Spinal cord (tissue), 10 donors: ENCODE data around the gene DECR2. TPM values are rescaled to one million over a fixed set of nuclear protein-coding genes. Genes with fewer than 3 reads are reported as not detected.

Source experiments
- DNase-seq, 6 donors: peaks; one replicate each; pipeline versions ENCODE4 v3.0.0 to v3.0.0-alpha.2; 2013 to 2015; ENCODE audit warnings: low spot score in 6 of 6, low read depth in 4 of 6
- H3K27ac ChIP-seq: one replicate; pipeline ENCODE4 v1.5.1; 2013; ENCODE audit warnings: low read depth, low read length, control low read depth
- H3K27me3 ChIP-seq: one replicate; pipeline ENCODE4 v1.6.1; 2013; ENCODE audit warnings: low read length; ENCODE audit not compliant: control insufficient read depth, insufficient read depth
- H3K36me3 ChIP-seq: one replicate; pipeline ENCODE4 v1.6.1; 2013; ENCODE audit warnings: low read length; ENCODE audit not compliant: control insufficient read depth, insufficient read depth
- H3K4me1 ChIP-seq: one replicate; pipeline ENCODE4 v1.6.1; 2013; ENCODE audit warnings: low read length; ENCODE audit not compliant: control insufficient read depth, insufficient read depth
- H3K4me3 ChIP-seq: one replicate; pipeline ENCODE4 v1.5.1; 2013; ENCODE audit warnings: low read depth, low read length, control low read depth
- H3K9me3 ChIP-seq: one replicate; pipeline ENCODE4 v1.6.1; 2013; ENCODE audit warnings: low read length; ENCODE audit not compliant: control insufficient read depth, insufficient read depth
- WGBS: methylation state at CpG from one replicate; pipeline ENCODE4 v1.1.5; 2013; ENCODE audit warnings: missing lambda C conversion rate; ENCODE audit not compliant: insufficient coverage; 5-methylcytosine and 5-hydroxymethylcytosine counted together
- polyA plus RNA-seq, 2 donors: library from polyadenylated mRNA; unstranded; fragments of 120-200 nt; gene quantifications; one replicate each; pipeline ENCODE4 v1.2.1, GENCODE V29; 2013; ENCODE audit not compliant: insufficient read length in 2 of 2
- total RNA-seq, 2 donors: library from RNA; depleted of rRNA in 1 of 2; stranded (reverse); fragments of 120-200 nt in 1 of 2; fragments of >200 nt in 1 of 2; gene quantifications; one replicate each; pipeline versions ENCODE4 v1.2.3 to v1.2.4, GENCODE V29; 2013 to 2014
- donor health status: healthy.

DECR2 gene
- total and polyA plus RNA-seq, 4 donors: 5.1 to 27.7 (median 17.1) TPM

- WGBS: 35% methylated on average over 2 of the region's 10 CpGs
- Histone ChIP-seq H3K4me1 (peaks cover 45% of the 10 kb centered on the region), H3K27me3 (no peaks in the 10 kb centered on the region), H3K36me3 (peaks cover 14% of the 10 kb centered on the region), H3K4me3 (peak overlapping the region; percentile 71), H3K27ac (no peak overlapping the region), H3K9me3 (no peaks in the 10 kb centered on the region)
- DNase-seq: no peak
These were observed 25.6 kb downstream of the DECR2 start for GRCh38 chr16:427250-427649.

DNA sequence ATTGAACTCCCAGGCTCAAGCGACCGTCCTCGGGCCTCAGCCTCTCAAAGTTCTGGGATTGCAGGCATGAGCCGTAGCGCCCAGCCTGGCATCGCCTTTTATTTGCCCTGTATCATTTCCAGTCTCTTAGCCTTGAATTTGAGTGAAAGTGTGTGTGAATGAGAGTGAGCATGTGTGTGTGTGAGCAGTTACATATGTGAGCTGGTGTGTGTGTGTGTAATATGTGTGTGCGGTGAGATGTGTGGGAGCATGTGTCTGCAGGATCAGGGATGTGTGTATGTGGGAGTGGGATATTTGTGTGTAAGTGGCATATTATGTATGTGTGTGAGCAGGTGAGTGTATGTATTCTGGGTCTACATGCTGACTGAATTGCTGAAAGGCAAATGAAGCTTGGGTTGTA, 29.2 kb downstream of the DECR2 start:
- Histone ChIP-seq H3K27me3 (no peaks in the 10 kb centered on the region), H3K36me3 (peaks cover 30% of the 10 kb centered on the region), H3K27ac (no peak overlapping the region), H3K4me3 (no peak overlapping the region), H3K4me1 (peaks cover 26% of the 10 kb centered on the region), H3K9me3 (no peaks in the 10 kb centered on the region)
- WGBS: 91% methylated on average over 7 of the region's 7 CpGs
- DNase-seq: no peak

GRCh38 chr16:440627-441026, 38.9 kb downstream of the DECR2 start:
- no peak overlapping the region for H3K4me3 ChIP-seq
- peaks cover 22% of the 10 kb centered on the region for H3K36me3 ChIP-seq
- no peaks in the 10 kb centered on the region for H3K27me3 ChIP-seq
- H3K9me3 ChIP-seq: no peaks in the 10 kb centered on the region
- WGBS: 71% methylated on average over 1 of the region's 6 CpGs
- no peak overlapping the region for H3K27ac ChIP-seq
- H3K4me1 ChIP-seq: peaks cover 14% of the 10 kb centered on the region
- no peak for DNase-seq

GRCh38 chr16:441447-441846, 39.8 kb downstream of the DECR2 start:
- Histone ChIP-seq H3K4me3 (no peak overlapping the region), H3K4me1 (peaks cover 19% of the 10 kb centered on the region), H3K9me3 (no peaks in the 10 kb centered on the region), H3K36me3 (peaks cover 21% of the 10 kb centered on the region), H3K27ac (no peak overlapping the region), H3K27me3 (no peaks in the 10 kb centered on the region)
- no peak for DNase-seq
- 61% methylated on average over 5 of the region's 6 CpGs for WGBS

- Histone ChIP-seq H3K27me3 (no peaks in the 10 kb centered on the region), H3K27ac (peak overlapping the region; percentile 15), H3K36me3 (peaks cover 21% of the 10 kb centered on the region), H3K9me3 (no peaks in the 10 kb centered on the region), H3K4me1 (peaks cover 19% of the 10 kb centered on the region), H3K4me3 (no peak overlapping the region)
- WGBS: 20% methylated on average over 1 of the region's 6 CpGs
- peak in 1 of 6 donors; percentile 55 for DNase-seq
These were observed 41.3 kb downstream of the DECR2 start for GRCh38 chr16:442976-443375.

- no peaks in the 10 kb centered on the region for H3K9me3 ChIP-seq
- no peak overlapping the region for H3K27ac ChIP-seq
- 63% methylated on average over 3 of the region's 10 CpGs for WGBS
These were observed 42.3 kb downstream of the DECR2 start for GRCh38 chr16:444027-444426.

DNA sequence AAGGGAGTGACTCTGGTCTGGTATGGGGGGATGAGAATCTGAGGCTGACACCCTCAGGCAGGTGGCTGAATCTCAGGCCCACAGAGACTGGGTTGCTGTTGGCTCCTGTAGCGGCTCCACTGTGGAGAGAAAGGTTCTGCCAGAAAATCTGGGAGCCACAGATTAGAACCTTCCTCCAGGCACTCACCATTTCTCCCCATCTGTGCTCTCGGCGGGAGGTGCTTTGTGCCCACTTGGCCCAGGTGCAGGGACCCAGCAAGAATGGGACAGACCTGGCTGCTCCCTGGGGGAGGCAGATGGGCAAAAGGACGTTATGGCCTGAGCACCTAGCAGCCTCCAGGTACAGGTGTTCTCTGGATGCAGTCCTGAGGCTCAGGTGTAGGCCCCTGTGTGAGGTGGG, 43.9 kb downstream of the DECR2 start:
- no peak for DNase-seq
- Histone ChIP-seq H3K4me1 (peaks cover 28% of the 10 kb centered on the region), H3K9me3 (no peaks in the 10 kb centered on the region), H3K36me3 (peaks cover 15% of the 10 kb centered on the region), H3K4me3 (no peak overlapping the region), H3K27me3 (no peaks in the 10 kb centered on the region), H3K27ac (no peak overlapping the region)
- 78% methylated on average over 3 of the region's 4 CpGs for WGBS

More at GRCh38 chr16:444027-444426, 42.3 kb downstream of the DECR2 start:
- no peak for DNase-seq
- H3K27me3 ChIP-seq: no peaks in the 10 kb centered on the region
- H3K36me3 ChIP-seq: peaks cover 17% of the 10 kb centered on the region
- H3K4me3 ChIP-seq: no peak overlapping the region
- peaks cover 19% of the 10 kb centered on the region for H3K4me1 ChIP-seq

- Histone ChIP-seq H3K27me3 (no peaks in the 10 kb centered on the region), H3K36me3 (peaks cover 5% of the 10 kb centered on the region), H3K4me3 (no peak overlapping the region), H3K9me3 (no peaks in the 10 kb centered on the region), H3K4me1 (peaks cover 19% of the 10 kb centered on the region), H3K27ac (no peak overlapping the region)
- no peak for DNase-seq
- WGBS: 85% methylated on average over 5 of the region's 8 CpGs
These were observed 48.7 kb downstream of the DECR2 start for GRCh38 chr16:450385-450784.

DNA sequence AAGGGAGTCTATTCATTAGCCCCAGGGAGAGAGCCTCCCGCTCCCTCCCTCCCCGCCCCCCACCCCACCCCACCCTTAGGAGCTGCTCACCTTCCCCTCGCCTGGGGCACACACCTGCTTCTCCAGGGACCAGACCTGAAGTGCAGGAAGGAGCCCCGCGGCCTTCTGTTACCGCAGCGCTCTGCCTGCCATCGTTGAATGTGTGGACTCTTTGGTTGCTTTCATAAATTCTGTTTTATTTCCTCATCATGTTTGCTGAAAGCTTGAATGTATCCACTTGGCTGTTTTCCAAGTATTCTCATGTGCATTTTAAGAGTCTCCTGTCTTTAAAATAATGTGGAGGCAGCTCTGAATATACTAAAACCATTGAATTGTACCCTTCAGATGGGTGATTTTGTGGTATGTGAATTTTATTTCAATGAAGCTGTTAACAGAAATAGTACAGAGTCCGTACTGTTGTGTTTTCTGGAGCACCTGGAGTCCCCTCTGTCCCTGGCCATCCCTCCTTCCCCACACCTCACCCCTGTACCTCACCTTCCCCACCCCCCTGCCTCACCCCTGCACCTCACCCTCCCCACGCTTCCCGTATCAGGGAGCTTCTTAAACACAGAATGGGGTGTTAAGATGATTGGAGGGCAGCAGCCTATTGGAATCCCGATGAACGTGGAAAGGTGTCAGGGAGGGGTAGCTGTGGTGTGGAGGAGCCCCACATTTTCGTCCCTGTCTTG, 49.3 kb downstream of the DECR2 start:
- 83% methylated on average over 3 of the region's 14 CpGs for WGBS
- DNase-seq: peak in 1 of 6 donors; percentile 82

DNA sequence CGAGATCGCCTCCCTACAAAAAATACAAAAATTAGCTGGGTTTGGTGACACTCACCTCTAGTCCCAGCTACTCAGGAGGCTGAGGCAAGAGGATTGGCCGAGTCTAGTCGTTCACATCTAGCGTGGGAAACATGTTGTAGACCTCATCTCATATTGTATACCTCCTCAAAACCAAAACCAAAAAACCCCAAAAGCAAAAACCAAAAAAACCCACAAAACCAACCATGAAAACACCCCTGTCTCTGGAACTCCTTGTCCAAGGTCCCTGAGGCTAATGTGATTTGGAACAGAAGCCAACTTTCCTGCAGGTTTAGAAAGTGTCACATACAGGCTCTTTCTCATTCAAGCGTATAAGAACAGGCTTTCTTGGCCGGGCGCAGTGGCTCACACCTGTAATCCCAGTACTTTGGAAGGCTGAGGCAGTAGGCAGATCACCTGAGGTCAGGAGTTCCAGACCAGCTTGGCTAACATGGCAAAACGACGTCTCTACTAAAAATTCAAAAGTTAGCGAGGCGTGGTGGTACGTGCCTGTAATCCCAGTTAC, 52.8 kb downstream of the DECR2 start:
- Histone ChIP-seq H3K9me3 (no peaks in the 10 kb centered on the region), H3K4me3 (no peak overlapping the region), H3K27me3 (no peaks in the 10 kb centered on the region), H3K27ac (no peak overlapping the region), H3K36me3 (peaks cover 2% of the 10 kb centered on the region), H3K4me1 (peaks cover 33% of the 10 kb centered on the region)
- no peak for DNase-seq
- whole genome bisulfite sequencing: 96% methylated on average over 13 of the region's 13 CpGs

More for the DNA sequence above, 49.3 kb downstream of the DECR2 start:
- H3K27me3 ChIP-seq: no peaks in the 10 kb centered on the region
- H3K9me3 ChIP-seq: no peaks in the 10 kb centered on the region
- no peak overlapping the region for H3K27ac ChIP-seq
- peaks cover 5% of the 10 kb centered on the region for H3K36me3 ChIP-seq
- peaks cover 18% of the 10 kb centered on the region for H3K4me1 ChIP-seq
- no peak overlapping the region for H3K4me3 ChIP-seq
